Stimulated activated CD8-positive, alpha-beta memory T cell treated with anti-CD3 and anti-CD28 coated beads, Interleukin-7, amount 100 ng/mL, for 48 hours (primary cell): Measurements from ENCODE around the gene HMCN1.
"Not testable (repeated sequence)": the region's sequence is repeated elsewhere in the genome, so short reads cannot be mapped to it uniquely, and the experiment has no call there.

Source experiments
- DNase-seq, 2 donors: peaks; one replicate each; pipeline ENCODE4 v3.0.0-alpha.2; 2020; ENCODE audit warnings: low read depth in 1 of 2; ENCODE audit errors: extremely low read depth in 1 of 2

The HMCN1 gene

DNA sequence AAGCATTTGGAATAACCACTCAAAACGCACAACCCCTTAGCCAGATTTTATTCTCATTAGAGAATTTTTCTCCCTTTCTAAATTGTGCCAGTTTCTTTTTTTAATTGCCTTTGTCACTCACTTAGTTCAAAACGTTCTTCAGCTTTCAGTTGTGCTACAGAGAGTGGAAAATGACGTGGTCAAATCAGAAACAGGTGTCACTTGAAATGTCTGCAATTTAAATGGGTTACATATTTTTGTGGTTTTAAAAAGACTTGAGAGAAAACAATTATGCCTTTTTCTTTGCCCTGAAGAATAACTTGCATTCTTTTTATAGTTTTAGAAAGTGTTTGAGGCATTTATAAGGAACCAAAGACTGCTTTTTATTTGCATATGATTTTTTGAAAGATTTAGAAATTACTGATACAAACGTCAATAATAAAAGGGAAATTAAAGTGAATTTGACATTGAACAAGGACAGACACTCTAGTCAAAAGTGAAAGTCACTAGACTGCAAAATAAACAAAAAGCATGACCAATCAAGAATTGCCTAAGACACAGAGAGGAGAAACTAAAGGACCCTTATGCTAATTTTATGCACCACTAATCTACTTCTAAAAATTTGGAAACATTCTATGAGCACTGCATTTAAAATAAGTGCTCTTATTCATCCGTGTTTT lies 449.9 kb downstream of the HMCN1 start:
- no peak for DNase-seq

DNA sequence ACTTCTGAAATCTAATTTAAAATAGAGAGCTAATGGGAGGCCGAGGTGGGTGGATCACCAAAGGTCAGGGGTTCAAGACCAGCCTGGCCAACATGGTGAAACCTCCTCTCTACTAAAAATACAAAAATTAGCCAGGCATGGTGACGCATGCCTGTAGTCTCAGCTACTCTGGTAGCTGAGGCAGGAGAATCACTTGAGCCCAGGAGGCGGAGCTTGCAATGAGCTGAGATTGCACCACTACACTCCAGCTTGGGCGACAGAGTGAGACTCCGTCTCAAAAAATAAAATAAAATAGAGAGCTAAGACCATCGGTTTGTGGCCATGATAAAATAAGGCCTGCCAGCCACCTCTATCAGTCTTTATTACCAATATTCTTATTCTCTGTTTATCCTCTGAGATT lies 452.1 kb downstream of the HMCN1 start:
- not testable (repeated sequence) for DNase-seq

DNA sequence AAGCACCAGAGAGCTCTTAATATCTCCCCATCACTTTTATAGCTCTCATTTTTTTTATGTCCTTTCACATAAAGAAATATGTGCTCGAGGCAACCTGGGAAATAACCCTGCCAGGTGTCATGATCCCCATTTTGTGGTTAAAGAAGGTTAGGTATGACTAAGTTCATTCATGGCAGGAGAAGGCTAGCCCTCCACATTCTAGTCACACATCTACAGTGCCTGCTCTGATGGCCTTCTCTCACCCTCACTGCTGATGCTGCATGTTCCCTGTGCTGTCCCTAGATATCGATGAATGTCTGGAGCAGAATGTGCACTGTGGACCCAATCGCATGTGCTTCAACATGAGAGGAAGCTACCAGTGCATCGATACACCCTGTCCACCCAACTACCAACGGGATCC lies 453.4 kb downstream of the HMCN1 start:
- DNase-seq, result no peak

DNA sequence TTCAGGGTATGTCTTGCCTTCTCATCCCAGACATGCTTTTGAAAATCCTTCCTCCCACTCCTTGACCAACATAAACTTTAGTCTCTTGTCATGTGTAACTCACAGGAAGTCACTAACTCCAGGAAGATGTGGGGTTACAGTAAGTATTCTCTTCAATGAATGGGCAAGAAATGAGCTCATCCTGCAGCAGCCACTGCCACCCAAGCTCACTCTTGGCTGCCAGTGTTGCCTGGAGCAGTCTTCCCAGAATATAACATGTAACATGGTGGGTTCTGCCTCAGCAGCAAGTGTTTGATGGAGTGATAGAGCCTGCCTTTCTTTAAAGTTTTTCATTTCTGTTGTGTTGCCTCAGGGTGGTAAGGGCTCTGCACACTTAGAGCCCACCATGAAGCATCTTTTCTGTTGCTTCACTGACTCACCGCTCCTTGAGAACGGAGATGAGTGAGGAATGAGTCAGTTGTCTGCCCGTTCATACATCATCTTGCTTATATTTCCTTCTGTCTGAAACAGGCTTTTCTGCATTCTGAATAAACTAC lies 453.9 kb downstream of the HMCN1 start:
- peak in 1 of 2 donors; percentile 5 for DNase-seq

DNA sequence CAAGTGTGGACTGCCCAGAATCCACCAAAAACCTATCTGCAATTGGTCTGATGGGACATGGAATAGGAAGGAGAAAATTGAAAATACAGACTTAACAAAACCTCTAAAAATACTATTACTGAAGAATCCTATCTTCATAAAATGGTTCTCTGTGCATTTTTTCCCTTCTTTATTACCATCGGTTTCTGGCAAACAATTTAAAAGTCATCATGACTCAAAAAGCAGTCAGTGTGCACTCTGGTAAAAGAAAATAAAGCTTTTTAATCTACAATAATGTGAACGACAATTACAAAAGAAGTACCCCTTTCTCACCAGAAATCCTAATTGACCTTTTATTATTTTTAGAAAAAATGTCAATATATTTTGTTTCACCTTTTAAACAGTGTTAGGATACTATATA lies 454.5 kb downstream of the HMCN1 start:
- no peak for DNase-seq

DNA sequence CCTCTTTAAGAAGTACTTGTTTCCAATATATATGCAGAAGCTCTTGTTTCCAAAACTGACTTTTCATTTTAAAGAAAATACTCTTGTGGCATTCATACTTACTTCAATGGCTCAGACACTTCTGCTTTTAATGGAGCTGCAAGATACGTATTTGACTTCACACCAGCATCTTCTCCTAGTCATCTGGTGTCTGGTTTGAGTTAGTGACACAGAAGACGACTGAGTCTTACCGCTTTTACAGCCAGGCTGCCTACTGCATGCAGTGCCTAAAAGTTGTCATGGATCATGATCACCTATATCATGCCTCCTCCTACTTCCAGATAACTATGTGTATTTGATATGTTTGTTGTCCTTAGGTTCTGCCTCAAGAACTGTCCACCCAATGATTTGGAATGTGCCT lies 455.0 kb downstream of the HMCN1 start:
- no peak for DNase-seq

DNA sequence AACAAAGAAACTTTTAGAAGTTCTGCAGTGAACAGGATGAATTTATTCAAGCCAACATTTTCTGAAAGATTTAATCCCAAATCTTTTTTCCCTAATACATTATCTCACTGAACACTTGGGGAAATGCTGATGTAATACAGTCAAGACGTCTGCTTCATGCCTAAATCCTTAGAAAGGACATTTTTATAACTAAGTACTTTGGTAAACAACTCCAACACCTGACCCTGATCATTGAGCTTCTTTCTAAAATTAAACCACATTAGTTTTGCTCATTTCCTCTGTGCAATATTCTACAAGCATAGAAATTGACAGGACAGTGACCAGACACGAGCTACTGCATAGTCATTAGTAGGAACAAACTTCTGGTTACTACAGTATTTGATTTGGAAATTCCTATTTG lies 457.3 kb downstream of the HMCN1 start:
- DNase-seq, result no peak

DNA sequence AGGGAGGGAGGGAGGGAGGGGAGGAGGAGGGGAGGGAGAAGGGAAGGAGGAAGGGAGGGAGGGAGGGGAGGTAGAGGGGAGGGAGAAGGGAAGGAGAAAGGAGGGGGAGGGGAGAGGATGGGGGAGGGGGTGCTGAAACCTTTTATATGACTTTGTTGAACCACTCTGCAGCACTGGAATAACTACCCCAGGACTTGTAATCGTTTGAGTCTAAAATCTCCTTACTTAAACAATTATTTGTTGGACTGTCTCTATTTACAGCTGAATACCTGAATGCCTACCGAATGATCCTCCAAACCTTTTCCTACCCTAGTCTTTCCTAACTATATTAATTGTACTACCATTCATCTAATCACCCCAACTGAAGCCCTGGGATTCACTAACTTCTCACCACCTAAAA lies 459.0 kb downstream of the HMCN1 start:
- DNase-seq, result no peak

DNA sequence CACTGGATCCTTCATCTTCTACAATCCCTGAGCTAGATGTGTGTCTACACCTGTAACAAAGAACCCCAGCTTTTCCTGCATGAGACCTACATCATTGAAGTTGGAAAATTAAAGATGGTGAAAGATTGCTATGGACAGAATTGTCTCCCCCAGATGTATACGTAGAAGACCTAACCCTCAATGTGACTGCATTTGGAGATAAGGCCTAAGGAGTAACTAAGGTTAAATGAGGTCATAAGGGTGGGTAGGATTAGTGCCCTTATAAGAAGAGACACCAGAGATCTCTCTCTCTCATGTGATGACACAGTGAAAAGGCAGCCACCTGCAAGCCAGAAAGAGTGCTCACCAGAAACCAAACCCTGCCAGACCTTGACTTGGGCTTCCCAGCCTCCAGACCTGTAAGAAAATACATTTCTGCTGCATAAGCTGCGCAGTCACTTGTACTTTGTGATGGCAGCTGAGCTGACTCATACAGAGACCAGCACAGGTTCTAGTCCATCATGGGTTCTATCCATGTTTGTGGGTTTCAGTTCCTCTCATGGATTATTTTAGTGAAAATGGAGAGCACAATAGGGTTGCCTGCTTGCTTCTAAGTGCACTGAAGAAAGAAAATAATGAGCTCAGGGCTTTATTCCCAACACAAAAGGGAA lies 460.0 kb downstream of the HMCN1 start:
- DNase-seq, result no peak

DNA sequence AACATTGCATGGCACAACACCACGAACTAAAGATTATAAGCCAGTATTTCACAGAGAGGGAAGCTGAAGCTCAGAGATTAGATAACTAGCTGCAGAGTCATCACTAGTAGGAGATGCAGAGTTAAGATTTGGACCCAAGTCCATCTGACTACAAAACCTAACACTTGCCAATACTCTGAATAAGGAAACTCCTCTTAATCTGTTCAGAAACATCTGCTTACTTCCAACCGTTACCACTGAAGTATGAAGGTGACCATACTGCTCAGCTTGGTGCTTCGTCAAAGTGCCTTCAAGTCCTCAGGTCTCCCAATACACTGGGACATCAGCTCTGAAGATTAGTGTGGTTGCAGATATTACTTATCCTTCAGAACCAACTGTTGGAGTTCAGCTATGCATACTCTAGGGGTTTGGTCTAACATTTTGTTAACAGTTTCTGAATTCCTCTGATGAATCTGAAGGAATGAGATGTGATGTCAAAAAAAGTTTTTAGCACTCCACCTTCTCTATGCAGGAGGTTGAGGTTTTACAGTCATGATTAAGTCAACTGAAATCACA lies 461.3 kb downstream of the HMCN1 start:
- no peak for DNase-seq

DNA sequence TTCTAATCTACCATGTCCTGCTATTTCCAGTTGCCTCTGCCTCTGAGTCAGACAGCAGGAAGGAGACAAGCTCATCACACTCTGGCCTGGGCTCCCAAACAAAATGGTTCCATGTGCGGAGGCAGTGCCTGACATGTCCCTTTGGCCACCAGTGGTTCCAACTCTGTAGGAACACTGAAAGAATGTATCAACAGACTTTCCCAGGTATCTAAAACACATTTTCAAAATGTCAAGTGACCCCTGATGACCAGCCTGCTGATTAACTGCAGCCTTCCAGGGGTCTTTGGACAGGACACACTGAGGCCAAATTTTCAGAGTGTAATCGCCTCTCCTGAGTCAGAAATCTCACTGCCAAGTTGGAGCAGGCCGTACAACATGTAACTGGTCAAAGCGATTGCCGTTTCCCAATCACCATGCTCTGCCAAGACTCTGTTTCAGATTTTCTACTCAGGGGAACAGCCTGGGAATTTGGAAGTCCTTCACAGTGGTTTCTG lies 468.1 kb downstream of the HMCN1 start:
- no peak for DNase-seq

DNA sequence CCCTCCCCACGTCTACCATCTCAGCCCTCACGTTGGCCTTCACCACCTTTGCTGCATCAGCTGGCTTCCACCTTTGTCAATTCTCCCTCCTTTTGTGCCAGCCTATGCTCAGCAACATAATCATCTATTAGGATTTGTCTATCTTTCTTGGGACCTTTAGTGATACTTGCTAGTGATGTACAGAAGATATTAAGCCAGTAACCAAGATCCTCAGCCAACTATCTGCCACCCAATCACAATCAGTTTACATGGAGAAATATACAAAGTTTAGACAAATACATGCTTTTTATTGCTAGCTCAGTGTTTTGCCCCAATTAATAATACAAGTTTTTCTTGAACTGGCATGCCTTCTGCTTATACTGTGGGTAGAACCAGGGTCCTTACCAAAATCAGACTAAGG lies 468.6 kb downstream of the HMCN1 start:
- no peak for DNase-seq

DNA sequence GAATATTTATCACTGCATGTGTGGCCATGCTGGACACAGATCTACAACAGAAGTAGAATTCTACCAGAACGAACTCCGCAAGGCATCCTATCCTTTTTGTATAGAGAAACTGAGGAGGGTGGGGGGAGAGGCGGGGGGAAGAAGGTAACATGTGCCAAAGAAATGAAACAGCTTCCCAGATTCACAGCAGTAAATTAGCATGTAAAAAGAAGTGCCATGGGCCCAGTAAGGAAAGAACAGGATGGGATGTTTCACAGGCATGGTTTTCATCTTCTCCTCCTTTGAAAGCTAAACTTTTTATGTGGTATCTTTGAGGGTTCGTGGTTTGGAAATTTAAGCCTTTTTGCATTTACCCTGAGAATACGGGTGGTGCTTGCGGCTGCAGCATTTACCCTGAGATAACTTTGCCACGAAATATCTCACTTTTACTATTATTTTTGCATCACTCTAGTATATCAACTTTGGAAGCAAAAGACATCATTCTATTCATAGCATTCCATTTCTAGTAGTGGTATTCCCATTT lies 471.9 kb downstream of the HMCN1 start:
- DNase-seq, result no peak

DNA sequence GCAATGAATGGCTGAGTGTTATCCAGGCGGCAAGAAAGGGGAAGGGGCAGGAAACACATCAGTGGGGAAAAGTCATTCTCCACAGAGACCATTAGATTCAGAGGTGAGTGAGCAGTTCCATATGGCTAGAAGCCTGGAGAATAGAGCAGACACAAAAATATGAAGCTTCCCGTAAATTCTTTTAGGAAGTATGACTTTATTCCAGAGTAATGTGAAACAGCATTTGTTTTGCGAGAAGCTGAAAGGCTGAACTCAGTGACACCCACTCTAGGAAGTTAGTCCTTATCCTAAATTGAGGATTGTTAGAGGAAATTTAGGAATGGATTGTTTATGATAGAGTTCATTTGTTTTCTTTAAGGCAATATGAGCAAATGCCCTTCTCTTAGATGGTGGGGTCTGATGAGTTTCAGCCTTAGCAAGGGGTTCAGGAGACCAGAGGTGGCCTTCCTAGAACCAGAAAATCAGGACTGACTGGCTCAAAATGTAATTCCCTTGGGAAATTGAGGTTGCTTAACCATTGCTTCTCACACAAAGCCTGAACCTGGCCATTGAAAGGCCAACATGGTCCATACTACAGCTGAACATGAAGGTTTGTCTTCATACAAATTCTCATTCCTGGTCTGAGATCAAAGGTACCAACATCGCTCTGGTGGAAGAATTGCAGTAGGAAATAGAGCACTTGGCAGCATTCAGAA lies 473.3 kb downstream of the HMCN1 start:
- DNase-seq, result no peak

DNA sequence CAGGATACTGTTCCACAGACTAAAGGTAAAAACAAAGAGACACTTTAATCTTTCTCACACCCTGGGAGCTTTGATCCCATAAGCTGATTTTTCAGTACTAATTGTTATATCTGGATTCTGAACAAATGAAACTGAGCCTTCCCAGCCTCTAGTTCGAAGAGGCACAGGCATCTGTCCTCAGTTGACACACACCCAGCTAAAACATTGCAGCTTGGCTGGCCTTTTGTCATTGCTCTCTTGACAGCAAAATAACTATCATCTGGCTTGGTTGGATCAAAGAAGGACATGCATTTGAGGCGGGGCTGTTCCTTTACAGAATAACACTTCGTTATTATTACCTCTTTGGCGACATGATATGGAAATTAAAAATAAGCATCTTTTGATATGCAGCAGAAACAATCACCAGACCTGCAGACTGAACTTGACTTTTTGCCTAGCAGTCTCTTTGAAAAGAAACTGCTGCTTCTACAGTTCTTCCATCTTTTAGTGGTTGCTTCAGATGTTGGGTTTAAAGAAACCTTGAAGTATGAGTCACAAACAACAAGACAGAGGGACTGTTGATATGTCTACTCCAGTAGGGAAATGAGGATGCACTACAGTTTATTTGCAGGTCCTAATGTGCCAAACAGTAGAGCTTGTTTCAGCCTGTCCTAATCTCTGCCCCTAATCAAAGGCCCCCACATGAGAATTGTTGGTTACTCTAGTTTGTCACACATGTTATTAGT lies 474.4 kb downstream of the HMCN1 start:
- DNase-seq, result no peak

DNA sequence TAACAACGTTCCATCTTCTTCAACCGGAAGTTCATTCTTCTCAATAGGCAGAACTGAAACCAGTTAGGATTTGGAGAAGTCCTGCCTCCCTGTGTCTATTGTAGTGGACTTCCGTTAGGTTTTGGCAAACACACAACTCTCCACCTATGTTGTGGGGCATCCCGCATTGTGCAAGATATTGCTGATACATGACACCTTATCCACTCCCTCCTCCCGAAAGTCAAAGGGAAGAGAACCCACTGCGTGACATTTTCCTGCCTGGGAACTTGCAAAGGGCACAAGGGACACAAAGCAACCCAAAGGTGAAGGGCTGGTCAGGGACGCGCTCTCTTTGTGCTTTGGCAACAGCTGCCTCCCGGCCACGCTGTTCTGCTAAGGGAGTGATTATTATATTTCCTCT lies 476.1 kb downstream of the HMCN1 start:
- no peak for DNase-seq

DNA sequence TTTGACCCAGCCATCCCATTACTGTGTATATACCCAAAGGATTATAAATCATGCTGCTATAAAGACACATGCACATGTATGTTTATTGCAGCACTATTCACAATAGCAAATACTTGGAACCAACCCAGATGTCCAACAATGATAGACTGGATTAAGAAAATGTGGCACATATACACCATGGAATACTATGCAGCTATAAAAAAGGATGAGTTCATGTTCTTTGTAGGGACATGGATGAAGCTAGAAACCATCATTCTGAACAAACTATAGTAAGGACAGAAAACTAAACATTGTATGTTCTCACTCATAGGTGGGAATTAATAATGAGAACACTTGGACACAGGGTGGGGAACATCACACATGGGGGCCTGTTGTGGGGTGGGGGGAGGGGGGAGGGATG lies 477.4 kb downstream of the HMCN1 start:
- not testable (repeated sequence) for DNase-seq

DNA sequence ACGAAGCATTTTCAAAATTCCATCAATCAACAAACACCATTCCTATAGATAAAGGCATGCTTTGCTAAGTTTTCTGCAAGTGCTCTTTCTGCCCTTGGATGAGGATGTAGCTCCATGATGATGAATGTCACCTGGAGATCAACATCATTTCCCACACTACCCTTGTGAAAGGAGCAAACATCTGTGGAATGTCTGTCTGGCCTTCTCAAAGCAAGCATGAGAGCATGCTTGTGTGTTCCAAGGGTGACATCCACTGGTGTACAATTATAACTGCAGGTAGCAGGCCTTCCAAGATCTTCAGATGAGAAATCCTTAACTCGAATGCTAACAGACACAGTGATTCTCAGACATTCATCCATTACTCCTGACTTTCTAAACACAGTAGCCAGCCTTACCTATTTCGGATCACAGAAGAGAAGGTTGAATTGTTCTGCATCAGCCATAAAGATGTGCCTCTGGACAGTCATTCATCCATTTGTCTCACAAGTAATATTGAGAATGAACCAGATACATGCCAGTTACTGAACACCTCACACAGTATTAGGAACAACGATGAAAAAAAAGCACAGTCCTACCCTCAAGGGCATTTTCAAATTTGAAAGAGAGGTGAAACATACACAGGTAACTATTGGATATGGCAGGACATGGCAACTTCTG lies 478.5 kb downstream of the HMCN1 start:
- DNase-seq, result no peak

DNA sequence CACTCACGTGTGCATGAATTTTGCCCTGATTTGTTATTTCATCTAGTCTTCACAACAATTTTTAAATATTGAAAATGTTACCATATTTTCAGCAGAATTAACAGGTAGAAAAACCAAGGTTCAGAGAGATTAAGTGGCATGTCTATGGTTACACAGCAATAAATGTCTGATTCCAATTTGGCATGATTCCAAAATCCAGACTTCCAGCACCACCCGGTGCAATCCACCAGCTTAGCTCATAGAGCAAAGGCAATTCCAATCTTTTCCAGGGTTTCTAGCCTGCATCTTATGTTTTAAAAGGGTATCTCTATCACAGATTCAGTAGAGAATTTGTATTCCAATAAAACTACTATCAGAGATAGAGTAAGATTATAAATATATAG lies 479.0 kb downstream of the HMCN1 start:
- no peak for DNase-seq

DNA sequence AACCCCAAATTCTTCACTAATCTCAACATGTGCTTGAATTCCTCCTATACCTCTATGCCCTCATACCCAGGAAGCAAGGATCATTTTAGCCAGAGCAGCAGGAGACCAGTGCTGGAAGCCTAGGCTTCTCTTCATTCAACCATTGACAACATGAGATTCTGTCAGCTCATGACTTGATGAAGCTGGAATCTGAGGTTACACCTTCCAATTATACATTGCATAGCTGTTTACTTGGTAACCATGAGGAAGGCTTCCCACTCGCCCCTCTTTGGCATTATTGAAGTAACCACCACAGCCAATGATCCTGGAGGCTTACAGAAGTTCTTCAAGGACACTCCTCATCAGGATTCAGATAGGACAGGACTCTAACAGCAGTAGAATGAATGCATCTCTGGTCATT lies 480.6 kb downstream of the HMCN1 start:
- DNase-seq, result no peak
